HEK293 (cell line): ENCODE results near the gene LAYN.

Source experiments
- CTCF ChIA-PET: fragments of 350-600 bp; formaldehyde crosslinking; extraction: SDS; loops from one replicate; lab custom pipeline; 2021; ENCODE audit warnings: antibody characterized with exemption; lab: Yijun Ruan, JAX
- POLR2A ChIA-PET: fragments of 300-600 bp; formaldehyde crosslinking; extraction: SDS; loops from one replicate; lab custom pipeline; 2020; ENCODE audit warnings: antibody characterized with exemption, inconsistent platforms; lab: Yijun Ruan, JAX
- H3K27ac ChIP-seq: fragments of 200-500 bp; sonication (Bioruptor generic); 2 replicates; pipeline ENCODE4 v1.5.1; 2014; ENCODE audit warnings: low read depth, low read length, control low read depth, inconsistent platforms; ENCODE audit errors: extremely low read depth
- H3K36me3 ChIP-seq, 2 experiments: fragments of 200-500 bp in 1 of 2; sonication (Bioruptor generic) in 1 of 2; 1 replicate in 1 of 2; 2 replicates in 1 of 2; pipeline ENCODE4 v1.5.1; 2014 to 2017; ENCODE audit warnings: inconsistent platforms in 2 of 2, low read length in 2 of 2; ENCODE audit not compliant: control insufficient read depth in 2 of 2, insufficient read depth in 1 of 2
- H3K4me1 ChIP-seq: fragments of 200-500 bp; sonication (Bioruptor generic); 2 replicates; pipeline ENCODE4 v1.5.1; 2014; ENCODE audit warnings: mild to moderate bottlenecking, low read length, inconsistent platforms; ENCODE audit not compliant: control insufficient read depth, insufficient read depth
- H3K4me3 ChIP-seq: 2 replicates; pipeline ENCODE4 v1.5.1; 2011; ENCODE audit warnings: low read depth, mild to moderate bottlenecking, control low read depth, low read length, moderate library complexity
- H3K9me3 ChIP-seq: fragments of 200-500 bp; sonication (Bioruptor generic); 2 replicates; pipeline ENCODE4 v1.5.1; 2014; ENCODE audit warnings: low read depth, low read length, inconsistent platforms; ENCODE audit not compliant: control insufficient read depth, insufficient read depth
- CTCF ChIP-seq: fragments of 450-650 bp; formaldehyde crosslinking; IDR thresholded peaks from 2 replicates; pipeline ENCODE4 v1.5.1; 2016; ENCODE audit warnings: missing biosample characterization, missing genetic modification characterization
- HOXC10 ChIP-seq: sonication (generic); formaldehyde crosslinking; IDR thresholded peaks from 2 replicates; pipeline ENCODE4 v1.8.1; 2023; ENCODE audit warnings: mild to moderate bottlenecking, missing genetic modification reagents
- KLF17 ChIP-seq: fragments of 450-650 bp; formaldehyde crosslinking; IDR thresholded peaks from 2 replicates; pipeline ENCODE4 v1.5.1; 2016; ENCODE audit warnings: missing biosample characterization, missing genetic modification characterization
- KLF7 ChIP-seq: fragments of 450-650 bp; formaldehyde crosslinking; IDR thresholded peaks from 2 replicates; pipeline ENCODE4 v1.5.1; 2016; ENCODE audit warnings: missing biosample characterization, missing genetic modification characterization, borderline replicate concordance
- PBX3 ChIP-seq: sonication (generic); formaldehyde crosslinking; IDR thresholded peaks from 2 replicates; pipeline ENCODE4 v1.8.1; 2022; ENCODE audit warnings: mild to moderate bottlenecking, moderate library complexity, missing genetic modification reagents
- REST ChIP-seq: fragments of 450-650 bp; formaldehyde crosslinking; IDR thresholded peaks from 2 replicates; pipeline ENCODE4 v1.5.1; 2016; ENCODE audit warnings: missing biosample characterization, missing genetic modification characterization
- SCRT1 ChIP-seq: fragments of 450-650 bp; formaldehyde crosslinking; IDR thresholded peaks from 2 replicates; pipeline ENCODE4 v1.5.1; 2016; ENCODE audit warnings: missing biosample characterization, missing genetic modification characterization, borderline replicate concordance
- SETDB1 ChIP-seq: IDR thresholded peaks from one replicate; pipeline ENCODE4 v1.6.1; 2017; ENCODE audit warnings: mild to moderate bottlenecking, low read length, moderate library complexity, mixed read lengths; ENCODE audit not compliant: insufficient read length
- ZBTB26 ChIP-seq: fragments of 450-650 bp; formaldehyde crosslinking; optimal IDR thresholded peaks from 2 replicates; pipeline ENCODE3; 2016; ENCODE audit warnings: missing biosample characterization, mild to moderate bottlenecking, missing genetic modification characterization
- ZBTB8A ChIP-seq: fragments of 450-650 bp; formaldehyde crosslinking; IDR thresholded peaks from 2 replicates; pipeline ENCODE4 v1.5.1; 2016; ENCODE audit warnings: missing biosample characterization, missing genetic modification characterization
- ZNF157 ChIP-seq: fragments of 450-650 bp; formaldehyde crosslinking; IDR thresholded peaks from 2 replicates; pipeline ENCODE4 v1.5.1; 2016; ENCODE audit warnings: missing biosample characterization, missing genetic modification characterization
- ZNF2 ChIP-seq: fragments of 450-650 bp; formaldehyde crosslinking; IDR thresholded peaks from 2 replicates; pipeline ENCODE4 v1.5.1; 2016; ENCODE audit warnings: missing biosample characterization, missing genetic modification characterization
- ZNF202 ChIP-seq: fragments of 450-650 bp; formaldehyde crosslinking; IDR thresholded peaks from 2 replicates; pipeline ENCODE4 v1.5.1; 2016; ENCODE audit warnings: missing biosample characterization, missing genetic modification characterization, borderline replicate concordance
- ZNF24 ChIP-seq: fragments of 450-650 bp; formaldehyde crosslinking; IDR thresholded peaks from 2 replicates; pipeline ENCODE4 v1.5.1; 2016; ENCODE audit warnings: missing biosample characterization, missing genetic modification characterization
- ZNF280C ChIP-seq: fragments of 450-650 bp; formaldehyde crosslinking; IDR thresholded peaks from 2 replicates; pipeline ENCODE4 v1.5.1; 2016; ENCODE audit warnings: missing biosample characterization, missing genetic modification characterization
- ZNF335 ChIP-seq: fragments of 450-650 bp; formaldehyde crosslinking; conservative IDR thresholded peaks from 2 replicates; pipeline ENCODE4 v1.5.1; 2016; ENCODE audit warnings: missing biosample characterization, missing genetic modification characterization
- ZNF404 ChIP-seq: fragments of 450-650 bp; formaldehyde crosslinking; IDR thresholded peaks from 2 replicates; pipeline ENCODE4 v1.5.1; 2017; ENCODE audit warnings: missing biosample characterization, missing genetic modification characterization
- ZNF488 ChIP-seq: fragments of 450-650 bp; formaldehyde crosslinking; IDR thresholded peaks from 2 replicates; pipeline ENCODE4 v1.5.1; 2016; ENCODE audit warnings: missing biosample characterization, missing genetic modification characterization
- ZNF510 ChIP-seq: fragments of 450-650 bp; formaldehyde crosslinking; IDR thresholded peaks from 2 replicates; pipeline ENCODE4 v1.5.1; 2018; ENCODE audit warnings: mild to moderate bottlenecking, missing genetic modification characterization, missing biosample characterization; ENCODE audit not compliant: insufficient replicate concordance
- ZNF549 ChIP-seq: fragments of 450-650 bp; IDR thresholded peaks from 2 replicates; pipeline ENCODE4 v1.5.1; 2018; ENCODE audit warnings: missing biosample characterization, missing genetic modification characterization, mild to moderate bottlenecking, inconsistent platforms, moderate library complexity
- ZNF561 ChIP-seq: fragments of 450-650 bp; IDR thresholded peaks from 2 replicates; pipeline ENCODE4 v1.5.1; 2018; ENCODE audit warnings: missing biosample characterization, missing genetic modification characterization, borderline replicate concordance
- ZNF610 ChIP-seq: fragments of 450-650 bp; formaldehyde crosslinking; IDR thresholded peaks from 2 replicates; pipeline ENCODE4 v1.5.1; 2016; ENCODE audit warnings: missing biosample characterization, missing genetic modification characterization, borderline replicate concordance

LAYN gene

GRCh38 chr11:111515591-111515990 lies 24.9 kb upstream of the LAYN start (continued):
- no peak for TF ChIP-seq ZNF202 (tag by site-specific recombination)
- no peak for TF ChIP-seq ZNF488 (tag by site-specific recombination)
- no peak for TF ChIP-seq ZBTB8A (tag by site-specific recombination)
- TF ChIP-seq HOXC10 (CRISPR knock-in tag) = no peak

- POLR2A ChIA-PET = no interaction called here
- no peaks in the 10 kb centered on the region for H3K36me3 ChIP-seq
- H3K9me3 ChIP-seq = no peaks in the 10 kb centered on the region
- no peak overlapping the region for H3K27ac ChIP-seq
- H3K4me1 ChIP-seq = no peaks in the 10 kb centered on the region
- no peak overlapping the region for H3K4me3 ChIP-seq
- no peak for TF ChIP-seq PBX3 (CRISPR knock-in tag)
- TF ChIP-seq SCRT1 (tag by site-specific recombination) = no peak
- no peak for TF ChIP-seq ZNF24 (tag by site-specific recombination)
- TF ChIP-seq ZNF280C = no peak
- TF ChIP-seq ZNF549 (tag by site-specific recombination) = no peak
- no peak for TF ChIP-seq ZNF610 (tag by site-specific recombination)
- no peak for TF ChIP-seq ZBTB26 (tag by site-specific recombination)
- TF ChIP-seq ZNF2 (tag by site-specific recombination) = no peak
- no peak for TF ChIP-seq REST (tag by site-specific recombination)
- CTCF ChIA-PET = interaction anchor here (0.6 kb wide), 1 partner anchor 45 kb away, joined by 3 read pairs; no protein-coding TSS in a partner anchor
Measured at GRCh38 chr11:111518668-111519067, 21.9 kb upstream of the LAYN start.

- H3K27ac ChIP-seq = no peak overlapping the region
- CTCF ChIA-PET = no interaction called here
- TF ChIP-seq ZNF510 = no peak
- TF ChIP-seq ZNF561 = no peak
- no peak for TF ChIP-seq SETDB1
- TF ChIP-seq ZNF404 (tag by site-specific recombination) = no peak
- no peak for TF ChIP-seq ZNF157 (tag by site-specific recombination)
- TF ChIP-seq CTCF (tag by site-specific recombination) = no peak
- no peak for TF ChIP-seq ZNF335 (tag by site-specific recombination)
- no peak for TF ChIP-seq KLF17 (tag by site-specific recombination)
- TF ChIP-seq KLF7 (tag by site-specific recombination) = no peak
Measured at GRCh38 chr11:111520560-111520959, 20.0 kb upstream of the LAYN start.

More at GRCh38 chr11:111520560-111520959, 20.0 kb upstream of the LAYN start:
- H3K9me3 ChIP-seq = no peaks in the 10 kb centered on the region
- no peaks in the 10 kb centered on the region for H3K4me1 ChIP-seq
- POLR2A ChIA-PET = no interaction called here
- H3K4me3 ChIP-seq = no peak overlapping the region
- H3K36me3 ChIP-seq = no peaks in the 10 kb centered on the region
